HG03378 (cell line): ENCODE measurements around the gene ROBO1.

Experiments used
- ATAC-seq: cut with Tn5 transposase; IDR thresholded peaks from one replicate; pipeline ENCODE4 v1.9.1; 2021; ENCODE audit warnings: mild to moderate bottlenecking, moderate library complexity; ENCODE audit not compliant: unreplicated experiment

The ROBO1 gene

GRCh38 chr3:78823434-78823833 lies 944.4 kb downstream of the ROBO1 start:
- ATAC-seq: no peak

GRCh38 chr3:78822726-78823125 lies 945.1 kb downstream of the ROBO1 start:
- ATAC-seq: no peak

- no peak for ATAC-seq
These were observed 947.3 kb downstream of the ROBO1 start for GRCh38 chr3:78820542-78820941.

GRCh38 chr3:78818161-78818985 lies 949.4 kb downstream of the ROBO1 start:
- no peak for ATAC-seq

GRCh38 chr3:78814893-78815562 lies 952.8 kb downstream of the ROBO1 start:
- ATAC-seq: no peak

GRCh38 chr3:78812166-78812565 lies 955.6 kb downstream of the ROBO1 start:
- ATAC-seq: no peak

GRCh38 chr3:78809966-78810365 lies 957.8 kb downstream of the ROBO1 start:
- no peak for ATAC-seq

- ATAC-seq: no peak
These were observed 963.4 kb downstream of the ROBO1 start for GRCh38 chr3:78804251-78805037.

GRCh38 chr3:78802562-78802930 lies 965.3 kb downstream of the ROBO1 start:
- ATAC-seq: no peak

- ATAC-seq: no peak
These were observed 965.8 kb downstream of the ROBO1 start for GRCh38 chr3:78801926-78802561.

GRCh38 chr3:78799681-78800080 lies 968.1 kb downstream of the ROBO1 start:
- ATAC-seq: no peak

- ATAC-seq: no peak
These were observed 969.4 kb downstream of the ROBO1 start for GRCh38 chr3:78798266-78798832.

- no peak for ATAC-seq
These were observed 973.4 kb downstream of the ROBO1 start for GRCh38 chr3:78794431-78794830.

GRCh38 chr3:78792733-78793132 lies 975.1 kb downstream of the ROBO1 start:
- ATAC-seq: no peak

- no peak for ATAC-seq
These were observed 975.6 kb downstream of the ROBO1 start for GRCh38 chr3:78792212-78792611.

- ATAC-seq: no peak
These were observed 976.0 kb downstream of the ROBO1 start for GRCh38 chr3:78791753-78792152.

GRCh38 chr3:78788839-78789238 lies 979.0 kb downstream of the ROBO1 start:
- no peak for ATAC-seq

- ATAC-seq: no peak
These were observed 982.8 kb downstream of the ROBO1 start for GRCh38 chr3:78785004-78785403.

GRCh38 chr3:78781351-78781750 lies 986.4 kb downstream of the ROBO1 start:
- no peak for ATAC-seq

GRCh38 chr3:78765671-78766485 lies 1001.9 kb downstream of the ROBO1 start:
- ATAC-seq: no peak
